GM12891 (cell line): ENCODE data around the gene DLG4.
"Not testable (repeated sequence)": the region's sequence is repeated elsewhere in the genome, so short reads cannot be mapped to it uniquely, and the experiment has no call there.

Experiments
- DNase-seq: peaks from one replicate; pipeline ENCODE4 v3.0.0; 2011; ENCODE audit warnings: low spot score; ENCODE audit not compliant: insufficient read length
- FAIRE-seq: peaks from 2 replicates; lab custom pipeline; 2011; peaks lifted over from hg19 to GRCh38; lab: Jason Lieb, UNC
- PAX5 ChIP-seq: IDR thresholded peaks from 2 replicates; pipeline ENCODE4 v1.6.1; 2011; ENCODE audit warnings: low read length, moderate library complexity, mild to moderate bottlenecking; ENCODE audit not compliant: insufficient read depth, severe bottlenecking
- POLR2A ChIP-seq: IDR thresholded peaks from 2 replicates; pipeline ENCODE4 v1.6.1; 2011; ENCODE audit warnings: low read depth, low read length, control low read depth
- POLR2AphosphoS5 ChIP-seq: IDR thresholded peaks from 2 replicates; pipeline ENCODE4 v1.6.1; 2011; ENCODE audit warnings: low read depth, low read length, control low read depth
- POU2F2 ChIP-seq: IDR thresholded peaks from 2 replicates; pipeline ENCODE4 v1.6.1; 2011; ENCODE audit warnings: low read depth, mild to moderate bottlenecking, control low read depth, low read length, moderate library complexity
- SPI1 ChIP-seq: IDR thresholded peaks from 2 replicates; pipeline ENCODE4 v1.6.1; 2011; ENCODE audit warnings: low read depth, low read length, control low read depth
- TAF1 ChIP-seq: IDR thresholded peaks from 2 replicates; pipeline ENCODE4 v1.6.1; 2011; ENCODE audit warnings: low read depth, low read length, control low read depth

Gene DLG4

DNA sequence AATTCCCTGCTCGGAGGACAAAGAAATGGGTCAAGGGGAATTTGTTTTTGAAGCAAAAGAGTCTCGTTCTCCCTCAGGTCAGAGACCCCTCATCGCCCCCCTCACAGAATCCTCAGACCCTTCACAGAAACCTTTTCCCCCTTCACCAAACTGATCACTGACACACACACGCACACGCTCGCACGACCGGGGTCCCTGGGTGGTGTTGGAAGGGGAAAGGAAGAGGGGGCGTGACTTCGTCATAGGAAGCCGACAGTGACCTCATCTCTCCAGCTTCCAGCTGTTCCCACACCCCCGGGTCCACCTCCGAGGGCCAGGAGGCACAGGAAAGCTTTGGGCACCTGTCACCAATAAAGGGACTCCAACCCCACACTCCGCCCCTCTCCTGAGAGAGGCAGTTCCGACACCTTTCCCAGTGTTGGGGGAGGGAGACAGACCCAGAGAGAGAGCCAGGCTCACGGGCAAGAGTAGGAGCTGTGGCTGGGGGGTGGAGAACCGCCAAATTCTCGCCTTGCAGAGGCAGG is 41.6 kb downstream of the DLG4 start:
- FAIRE-seq = no peak
- DNase-seq = no peak
- TF ChIP-seq POLR2A = no peak
- TF ChIP-seq POU2F2 = no peak
- TF ChIP-seq SPI1 = no peak

DNA sequence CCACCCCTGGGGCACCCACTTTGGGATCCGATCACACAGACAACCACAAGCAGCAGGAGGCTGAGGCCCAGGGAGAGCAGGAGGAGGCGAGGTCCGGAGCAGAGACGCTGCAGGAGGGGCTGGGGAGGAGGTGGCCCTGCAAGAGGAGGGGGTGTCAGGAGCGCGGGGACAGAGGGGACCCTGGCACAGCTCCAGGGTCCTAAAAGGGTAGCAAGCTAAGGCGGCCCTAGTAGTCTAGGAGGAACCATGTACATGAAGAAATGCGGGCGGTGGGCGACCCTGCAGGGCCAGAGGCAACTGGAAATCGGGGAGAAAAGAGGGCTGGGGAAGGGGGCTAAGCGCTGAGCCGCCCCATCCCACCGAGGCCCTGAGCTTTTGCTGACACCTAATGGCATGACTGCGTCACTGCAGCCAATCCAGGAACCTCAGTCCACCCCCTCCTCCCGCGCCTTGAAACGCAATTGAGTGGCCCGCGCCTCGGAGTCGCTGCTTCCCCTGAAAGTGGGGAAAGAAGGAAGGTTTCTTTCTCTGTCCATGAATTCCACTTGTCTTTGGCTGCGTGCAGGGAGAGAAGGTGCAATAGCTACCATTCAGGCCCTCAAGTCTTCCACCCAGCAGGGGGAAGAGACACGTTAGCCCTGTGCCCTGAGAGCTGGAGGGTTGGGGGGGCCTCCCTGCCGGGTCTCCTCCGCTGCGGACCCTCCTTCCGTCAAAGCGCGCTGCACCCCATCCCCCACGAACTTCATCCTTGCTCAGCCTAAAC is 42.3 kb downstream of the DLG4 start:
- FAIRE-seq = peak; percentile 51
- DNase-seq = peak; percentile 88
- TF ChIP-seq TAF1 = no peak
- no peak for TF ChIP-seq SPI1
- no peak for TF ChIP-seq POLR2AphosphoS5
- no peak for TF ChIP-seq POLR2A
- TF ChIP-seq POU2F2 = no peak
- no peak for TF ChIP-seq PAX5

- TF ChIP-seq SPI1 (no peak), POU2F2 (no peak), TAF1 (no peak), POLR2AphosphoS5 (no peak), PAX5 (no peak), POLR2A (no peak)
- FAIRE-seq (no peak), DNase-seq (no peak)
Measured at GRCh38 chr17:7176841-7177190, 42.8 kb downstream of the DLG4 start.

GRCh38 chr17:7176107-7176840 is 43.4 kb downstream of the DLG4 start:
- DNase-seq (no peak), FAIRE-seq (no peak)
- TF ChIP-seq SPI1 (no peak), POLR2AphosphoS5 (no peak), PAX5 (no peak), POLR2A (no peak), TAF1 (no peak), POU2F2 (no peak)

DNA sequence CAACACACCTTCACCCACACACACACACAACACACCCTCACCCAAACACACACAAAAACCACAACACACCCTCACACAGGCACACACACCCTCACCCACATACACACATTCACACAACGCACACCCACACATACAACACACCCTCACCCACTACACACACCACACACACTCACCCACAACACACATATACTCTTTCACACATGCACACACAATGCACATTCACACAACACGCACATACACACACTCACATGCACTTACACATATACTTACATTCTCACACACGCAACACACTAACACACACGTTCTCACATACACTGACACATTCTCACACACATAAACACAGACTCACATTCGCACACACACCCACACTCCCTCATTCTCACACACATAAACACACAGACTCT is 44.3 kb downstream of the DLG4 start:
- FAIRE-seq (no peak), DNase-seq (no peak)
- no peak for TF ChIP-seq TAF1
- no peak for TF ChIP-seq PAX5
- no peak for TF ChIP-seq POU2F2
- TF ChIP-seq POLR2A = no peak
- no peak for TF ChIP-seq SPI1
- no peak for TF ChIP-seq POLR2AphosphoS5

- DNase-seq = no peak
- FAIRE-seq = peak; percentile 96
- TF ChIP-seq TAF1 (no peak), PAX5 (no peak), POU2F2 (no peak), SPI1 (no peak), POLR2AphosphoS5 (no peak), POLR2A (no peak)
Measured at GRCh38 chr17:7174603-7175326, 44.9 kb downstream of the DLG4 start.

DNA sequence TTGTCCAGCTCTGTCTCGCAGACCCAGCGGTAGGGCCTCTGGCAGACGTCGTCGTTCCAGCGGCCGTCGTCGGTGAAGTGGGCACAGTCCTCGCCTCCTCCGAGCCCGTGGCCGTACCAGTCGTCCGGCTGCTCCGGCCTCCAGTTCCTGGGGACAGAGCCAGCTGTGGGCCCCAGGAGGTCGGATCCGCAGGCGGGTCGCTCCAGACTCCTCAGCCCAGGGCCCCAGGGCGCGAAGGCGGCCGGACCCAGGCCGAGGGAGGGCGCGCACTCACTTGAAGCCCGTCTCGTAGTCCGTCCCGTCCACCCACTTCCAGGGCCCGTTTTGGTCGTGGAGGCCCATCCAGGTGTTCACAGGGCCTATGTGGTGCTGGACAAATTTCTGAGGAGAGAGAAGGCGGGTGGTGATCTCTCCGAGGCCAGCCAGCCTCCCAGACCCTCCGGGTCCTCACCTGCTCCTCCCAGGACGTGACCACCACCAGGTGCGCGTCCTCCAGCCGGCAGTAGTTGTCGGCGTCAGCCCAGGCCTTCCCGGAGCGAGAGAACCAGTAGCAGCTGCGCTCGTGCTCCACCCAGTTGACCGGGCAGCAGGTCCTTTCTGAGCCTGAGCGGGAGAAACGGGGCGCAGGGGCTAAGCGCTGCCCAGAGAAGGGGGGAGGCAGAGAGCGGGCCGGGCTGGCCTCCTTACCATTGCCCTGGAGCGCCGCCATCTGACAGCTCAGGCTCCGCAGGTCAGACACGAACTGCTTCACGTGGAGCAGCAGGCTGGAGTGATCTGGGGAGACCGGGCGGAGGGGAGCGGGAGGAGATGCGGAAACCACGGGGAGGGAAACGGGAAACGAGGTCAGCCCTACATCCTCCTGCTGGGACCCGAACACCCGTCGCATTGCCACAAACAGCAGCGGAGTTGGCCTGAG is 45.7 kb downstream of the DLG4 start:
- FAIRE-seq (no peak), DNase-seq (no peak)
- TF ChIP-seq POU2F2 = no peak
- TF ChIP-seq POLR2A = no peak
- no peak for TF ChIP-seq PAX5
- no peak for TF ChIP-seq TAF1
- no peak for TF ChIP-seq POLR2AphosphoS5
- TF ChIP-seq SPI1 = no peak

- FAIRE-seq, DNase-seq: not testable (repeated sequence)
Measured at GRCh38 chr17:7172522-7173191, 47.0 kb downstream of the DLG4 start.

DNA sequence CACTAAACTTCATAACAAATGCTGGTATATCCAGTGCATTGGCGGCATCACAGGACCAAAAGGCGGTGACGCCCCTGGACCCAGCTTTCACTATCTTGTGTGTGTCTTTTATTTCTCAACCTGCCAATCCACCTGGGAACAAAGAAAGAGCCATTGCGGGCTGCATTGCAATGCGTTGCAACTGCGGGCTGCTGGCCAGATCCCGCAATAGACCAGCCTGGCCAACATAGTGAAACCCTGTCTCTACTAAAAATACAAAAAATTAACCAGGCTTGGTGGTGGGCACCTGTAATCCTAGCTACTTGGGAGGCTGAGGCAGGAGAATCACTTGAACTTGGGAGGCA is 50.1 kb downstream of the DLG4 start:
- not testable (repeated sequence) for FAIRE-seq, DNase-seq

GRCh38 chr17:7168841-7169564 is 50.6 kb downstream of the DLG4 start:
- FAIRE-seq, DNase-seq: not testable (repeated sequence)
